ENCODE data around the gene FAIM2. TPM values are rescaled to one million over a fixed set of nuclear protein-coding genes. Genes with fewer than 3 reads are reported as not detected.

FAIM2 gene
- total and polyA plus RNA-seq, 7 donors = 1.2 to 12.8 (median 6.1) TPM; not detected in 1

DNA sequence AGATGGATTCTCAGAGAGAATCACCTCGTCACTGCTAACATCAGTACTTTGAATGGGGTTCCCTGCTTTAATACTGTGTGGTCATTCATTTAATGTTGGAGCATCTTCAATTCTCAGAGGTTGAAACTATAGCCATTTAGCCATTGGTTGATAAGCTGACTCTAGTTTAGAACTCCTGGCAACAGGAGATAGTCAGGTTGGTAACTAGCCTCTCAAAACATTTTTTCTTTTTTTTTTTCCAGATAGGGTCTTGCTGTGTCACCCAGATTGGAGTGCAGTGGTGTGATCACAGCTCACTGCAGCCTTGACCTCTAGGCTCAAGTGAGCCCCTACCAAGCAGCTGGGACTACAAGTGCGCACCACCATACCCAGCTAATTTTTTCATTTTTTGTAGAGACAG is 72.0 kb downstream of the FAIM2 start:
- 94% methylated on average over 2 of the region's 2 CpGs for WGBS, 2 donors
- Histone ChIP-seq H3K27me3 (no peaks in the 10 kb centered on the region), H3K27ac (no peak overlapping the region), H3K4me3 (no peak overlapping the region), H3K9me3 (no peaks in the 10 kb centered on the region), H3K36me3 (peaks cover 0 to 2% (median 0%) of the 10 kb centered on the region in 4 donors), H3K4me1 (peaks cover 0 to 16% (median 15%) of the 10 kb centered on the region in 4 donors)
- no peak for DNase-seq
- TF ChIP-seq EP300 (IDR thresholded peaks at IDR 0.05) (no peak), POLR2AphosphoS5 (IDR thresholded peaks at IDR 0.05) (no peak), POLR2A (IDR thresholded peaks at IDR 0.05) (no peak)
- TF ChIP-seq, protein P1, sequence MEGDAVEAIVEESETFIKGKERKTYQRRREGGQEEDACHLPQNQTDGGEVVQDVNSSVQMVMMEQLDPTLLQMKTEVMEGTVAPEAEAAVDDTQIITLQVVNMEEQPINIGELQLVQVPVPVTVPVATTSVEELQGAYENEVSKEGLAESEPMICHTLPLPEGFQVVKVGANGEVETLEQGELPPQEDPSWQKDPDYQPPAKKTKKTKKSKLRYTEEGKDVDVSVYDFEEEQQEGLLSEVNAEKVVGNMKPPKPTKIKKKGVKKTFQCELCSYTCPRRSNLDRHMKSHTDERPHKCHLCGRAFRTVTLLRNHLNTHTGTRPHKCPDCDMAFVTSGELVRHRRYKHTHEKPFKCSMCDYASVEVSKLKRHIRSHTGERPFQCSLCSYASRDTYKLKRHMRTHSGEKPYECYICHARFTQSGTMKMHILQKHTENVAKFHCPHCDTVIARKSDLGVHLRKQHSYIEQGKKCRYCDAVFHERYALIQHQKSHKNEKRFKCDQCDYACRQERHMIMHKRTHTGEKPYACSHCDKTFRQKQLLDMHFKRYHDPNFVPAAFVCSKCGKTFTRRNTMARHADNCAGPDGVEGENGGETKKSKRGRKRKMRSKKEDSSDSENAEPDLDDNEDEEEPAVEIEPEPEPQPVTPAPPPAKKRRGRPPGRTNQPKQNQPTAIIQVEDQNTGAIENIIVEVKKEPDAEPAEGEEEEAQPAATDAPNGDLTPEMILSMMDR (IDR thresholded peaks at IDR 0.05) = no peak
- intact Hi-C loops (cut with DNase I) = no loop called here

DNA sequence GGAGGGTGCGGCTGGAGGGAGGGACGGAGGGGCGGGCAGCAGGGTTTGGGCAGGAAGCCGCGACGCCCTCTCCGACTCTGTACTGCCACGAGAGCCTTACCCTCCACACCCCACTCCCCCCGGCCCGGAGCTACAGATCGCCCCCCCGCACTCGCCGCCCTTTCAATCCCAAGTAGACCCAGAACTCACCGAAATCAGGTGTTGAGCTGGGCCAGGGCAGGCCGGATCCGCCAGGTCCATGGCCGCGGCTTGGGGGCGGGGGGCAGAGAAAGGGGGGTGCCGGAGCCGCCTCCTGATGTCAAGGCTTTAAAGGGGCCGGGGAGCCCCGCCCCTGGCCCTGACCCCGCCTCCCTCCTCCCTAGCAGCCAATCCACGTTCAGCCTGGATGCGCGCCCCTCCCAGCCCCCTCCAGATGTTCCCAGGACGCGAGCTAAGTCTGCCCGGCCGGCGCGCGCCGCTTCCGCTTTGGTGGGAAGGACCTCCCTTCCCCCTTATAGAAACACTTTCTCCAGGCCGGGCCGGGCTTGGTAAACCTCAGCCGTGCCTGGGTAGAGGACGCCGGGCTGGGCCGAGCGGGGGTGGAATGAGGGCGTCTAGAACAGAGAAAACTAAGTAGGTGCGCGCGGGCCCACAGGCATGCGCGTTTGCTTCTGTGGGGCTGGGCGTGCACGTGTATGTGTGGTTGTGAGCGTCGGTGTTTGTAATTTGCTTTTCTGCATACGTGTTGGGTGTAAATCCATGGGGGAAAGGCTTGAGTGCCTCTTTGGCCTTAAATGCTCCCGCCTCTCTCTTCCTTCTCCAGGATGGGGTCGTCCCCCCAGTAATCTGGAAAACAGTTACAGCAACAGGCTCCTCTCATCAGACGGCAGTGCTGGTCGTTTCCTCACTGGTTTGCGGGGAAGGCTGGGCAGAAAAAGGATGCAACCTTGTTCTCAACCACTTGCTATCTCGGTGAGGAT is 75.3 kb downstream of the FAIM2 start, which contains the start of gene NCKAP5L:
NCKAP5L (minus strand) TSS at position 281 of the 959 bp plus-strand sequence. CDS start 24,369 bp downstream, outside the sequence.
- TF ChIP-seq POLR2AphosphoS5 (IDR thresholded peaks at IDR 0.05) (peak; percentile 40 to 84 (median 78)), POLR2A (IDR thresholded peaks at IDR 0.05) (peak in 1 of 2 donors; percentile 44), EP300 (IDR thresholded peaks at IDR 0.05) (no peak)
- TF ChIP-seq, protein P1 (IDR thresholded peaks at IDR 0.05) = no peak
- 1% methylated on average over 61 of the region's 61 CpGs for WGBS, 2 donors
- peak; percentile 99 for DNase-seq
- Histone ChIP-seq H3K27ac (peak within 1 kb of the TSS; percentile 95 to 99 (median 97)), H3K36me3 (no peaks in the 10 kb centered on the region), H3K27me3 (no peaks in the 10 kb centered on the region), H3K9me3 (no peaks in the 10 kb centered on the region), H3K4me3 (peak within 1 kb of the TSS; percentile 92 to 99 (median 94)), H3K4me1 (peaks cover 0 to 49% (median 46%) of the 10 kb centered on the region in 4 donors)
- intact Hi-C loops (cut with DNase I) = loop anchor here (2.0 kb wide), 1 partner anchor 14 kb away; the partner anchor contains the start of gene BCDIN3D

DNA sequence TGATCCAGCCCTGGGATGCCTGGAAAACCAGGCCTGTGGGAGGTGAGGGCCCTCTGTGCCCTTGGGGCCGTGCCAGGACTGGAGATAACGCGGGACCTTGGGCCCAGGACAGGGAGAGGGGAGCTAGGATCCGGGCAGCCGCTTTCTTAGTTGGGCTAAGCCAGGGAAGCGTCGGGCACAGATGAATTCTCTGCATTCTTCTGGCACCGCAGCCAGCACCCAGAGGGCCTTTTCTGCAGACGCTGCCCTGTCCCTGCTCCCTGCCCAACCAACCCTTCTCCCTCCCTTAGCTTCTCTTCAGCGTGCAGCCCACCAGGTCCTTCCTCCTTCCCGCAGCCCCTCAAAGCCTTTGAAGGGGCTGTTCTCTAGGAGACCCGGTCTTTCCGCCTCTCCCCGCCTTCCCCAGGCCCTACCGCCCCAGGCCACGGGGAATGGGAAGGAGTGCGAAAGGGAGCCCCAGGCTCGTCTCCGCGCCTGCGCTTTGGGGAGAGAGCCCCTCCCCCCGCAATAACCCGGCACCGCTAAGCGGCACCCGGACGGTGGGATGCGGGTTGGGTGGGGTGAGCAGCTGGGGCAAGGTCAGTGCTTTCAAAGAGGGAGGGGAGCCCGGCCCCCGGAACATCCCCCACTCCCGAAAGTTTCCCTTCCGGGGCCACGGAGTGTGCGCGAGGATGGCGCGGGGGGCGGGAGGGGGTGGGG is 76.2 kb downstream of the FAIM2 start:
- 8 to 10% methylated on average over 38 of the region's 38 CpGs for WGBS, 2 donors
- intact Hi-C loops (cut with DNase I) = loop anchor here (2.0 kb wide), 1 partner anchor 15 kb away; the partner anchor contains the start of gene BCDIN3D

DNA sequence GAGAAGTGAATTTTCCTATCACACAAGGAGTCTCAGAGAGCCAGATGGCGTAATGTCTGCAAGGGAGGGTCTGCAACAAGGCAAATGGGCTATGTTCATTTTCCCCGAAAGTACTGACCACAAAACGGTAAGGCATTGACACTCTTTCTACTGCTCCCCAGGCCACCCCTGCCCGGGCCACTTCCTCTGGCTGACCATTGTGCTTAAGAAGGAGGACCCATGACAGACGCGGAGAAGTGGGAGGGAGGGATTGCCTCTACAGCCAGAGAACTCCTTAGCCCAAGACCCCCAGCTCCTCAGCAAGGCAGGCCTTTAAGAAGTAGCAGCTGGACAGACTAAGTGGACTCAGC is 76.7 kb downstream of the FAIM2 start:
- Histone ChIP-seq H3K27me3 (no peaks in the 10 kb centered on the region), H3K36me3 (peaks cover 0 to 10% (median 0%) of the 10 kb centered on the region in 4 donors), H3K27ac (peak overlapping the region; percentile 95 to 99 (median 97)), H3K9me3 (no peaks in the 10 kb centered on the region), H3K4me1 (peaks cover 0 to 51% (median 48%) of the 10 kb centered on the region in 4 donors), H3K4me3 (peak overlapping the region; percentile 92 to 99 (median 94))
- TF ChIP-seq, protein P1 (IDR thresholded peaks at IDR 0.05) = no peak
- TF ChIP-seq EP300 (IDR thresholded peaks at IDR 0.05) (no peak), POLR2A (IDR thresholded peaks at IDR 0.05) (no peak), POLR2AphosphoS5 (IDR thresholded peaks at IDR 0.05) (no peak)
- DNase-seq = no peak
- intact Hi-C loops (cut with DNase I) = no loop called here
- WGBS, 2 donors = 74 to 81% methylated on average over 6 of the region's 6 CpGs

More for the DNA sequence above, 76.2 kb downstream of the FAIM2 start:
- no peaks in the 10 kb centered on the region for H3K9me3 ChIP-seq
- H3K4me1 ChIP-seq = peaks cover 0 to 49% (median 47%) of the 10 kb centered on the region in 4 donors
- peak overlapping the region; percentile 95 to 99 (median 97) for H3K27ac ChIP-seq
- H3K27me3 ChIP-seq = no peaks in the 10 kb centered on the region
- peak overlapping the region; percentile 92 to 99 (median 94) for H3K4me3 ChIP-seq
- peak; percentile 84 for DNase-seq
- peak in 1 of 4 donors; percentile 27 for TF ChIP-seq POLR2AphosphoS5 (IDR thresholded peaks at IDR 0.05)
- TF ChIP-seq, protein P1 (IDR thresholded peaks at IDR 0.05) = no peak
- peaks cover 0 to 4% (median 0%) of the 10 kb centered on the region in 4 donors for H3K36me3 ChIP-seq
